K562 treated with DMSO at 1 percent for 24 hours (cell line): Measurements from ENCODE around the gene MAP3K14. TPM values are rescaled to one million over a fixed set of nuclear protein-coding genes. Genes with fewer than 3 reads are reported as not detected.

Experiments used
- total RNA-seq: library from RNA; unstranded; fragments of 300-600 nt; gene quantifications from 2 replicates; pipeline ENCODE4 v1.2.3, GENCODE V29; 2022; ENCODE audit warnings: low read depth; ENCODE audit not compliant: insufficient read depth

Gene MAP3K14
- total RNA-seq: 7.3 and 8.6 TPM in 2 replicates

GRCh38 chr17:45316434-45317110, at the start of gene MAP3K14:
Gene MAP3K14 (minus strand): TSS chr17:45317020. CDS start chr17:45290745, 26,275 bp downstream.

GRCh38 chr17:45261577-45262515, 55.0 kb downstream of the MAP3K14 start, which contains the start of gene SPATA32:
Gene SPATA32 (minus strand): TSS chr17:45262094. CDS start chr17:45262016, 78 bp downstream.

GRCh38 chr17:45221081-45222013, 95.5 kb downstream of the MAP3K14 start, which contains the start of gene FMNL1:
Gene FMNL1 (plus strand): TSS chr17:45221885. CDS start chr17:45222125, 240 bp downstream.

Other genes starting within 250 kb of the MAP3K14 start
- gene PLCD3, start 184.5 kb downstream of the MAP3K14 start, total RNA-seq: 12.3 and 12.7 TPM in 2 replicates
- gene ACBD4, start 181.3 kb downstream of the MAP3K14 start, total RNA-seq: 16.9 and 18.5 TPM in 2 replicates
- 33.8 and 40.1 TPM in 2 replicates for gene HEXIM1, start 168.5 kb downstream of the MAP3K14 start, total RNA-seq
- gene HEXIM2, start 155.1 kb downstream of the MAP3K14 start, total RNA-seq: 7.2 and 9.2 TPM in 2 replicates
- 70.5 and 72.7 TPM in 2 replicates for gene FMNL1, start 95.1 kb downstream of the MAP3K14 start, total RNA-seq
- not detected in 2 replicates for gene SPATA32, start 54.9 kb downstream of the MAP3K14 start, total RNA-seq
- gene ARHGAP27, start 115.8 kb upstream of the MAP3K14 start, total RNA-seq: 7.0 and 8.2 TPM in 2 replicates
- gene PLEKHM1, start 173.7 kb upstream of the MAP3K14 start, total RNA-seq: 28.7 and 33.5 TPM in 2 replicates